Progenitor cell of endocrine pancreas (in vitro differentiated cells): ENCODE data around the gene VPS13A. TPM values are rescaled to one million over a fixed set of nuclear protein-coding genes. Genes with fewer than 3 reads are reported as not detected.

ENCODE experiments used
- DNase-seq: peaks from one replicate; pipeline ENCODE4 v3.0.0; 2021; ENCODE audit warnings: low spot score; ENCODE audit not compliant: unreplicated experiment
- H3K27ac Mint-ChIP-seq: 2 replicates; pipeline ENCODE4 v1.8.0; 2021; ENCODE audit warnings: mild to moderate bottlenecking, moderate library complexity, mixed read lengths
- H3K27me3 Mint-ChIP-seq: 2 replicates; pipeline ENCODE4 v1.8.0; 2021; ENCODE audit warnings: mixed read lengths
- H3K36me3 Mint-ChIP-seq: 2 replicates; pipeline ENCODE4 v1.8.0; 2022; ENCODE audit warnings: mixed read lengths; ENCODE audit not compliant: insufficient read depth
- H3K4me1 Mint-ChIP-seq: 2 replicates; pipeline ENCODE4 v1.8.0; 2021; ENCODE audit warnings: low read depth, mixed read lengths
- H3K4me3 Mint-ChIP-seq: 2 replicates; pipeline ENCODE4 v1.8.0; 2021; ENCODE audit warnings: low read depth, mild to moderate bottlenecking, moderate library complexity, mixed read lengths
- H3K9me3 Mint-ChIP-seq: 2 replicates; pipeline ENCODE4 v1.8.0; 2021; ENCODE audit warnings: low read depth, mixed read lengths
- CTCF ChIP-seq: fragments of 200-600 bp; sonication (generic); IDR thresholded peaks from one replicate; pipeline ENCODE4 v1.5.0; 2021; ENCODE audit warnings: antibody characterized with exemption, mild to moderate bottlenecking; ENCODE audit not compliant: unreplicated experiment
- total RNA-seq: library from RNA; stranded (reverse); gene quantifications from 2 replicates; pipeline ENCODE4 v1.2.1, GENCODE V29; 2021

The VPS13A gene
- total RNA-seq, 1 donor from 2014 or later = 54.1 TPM

DNA sequence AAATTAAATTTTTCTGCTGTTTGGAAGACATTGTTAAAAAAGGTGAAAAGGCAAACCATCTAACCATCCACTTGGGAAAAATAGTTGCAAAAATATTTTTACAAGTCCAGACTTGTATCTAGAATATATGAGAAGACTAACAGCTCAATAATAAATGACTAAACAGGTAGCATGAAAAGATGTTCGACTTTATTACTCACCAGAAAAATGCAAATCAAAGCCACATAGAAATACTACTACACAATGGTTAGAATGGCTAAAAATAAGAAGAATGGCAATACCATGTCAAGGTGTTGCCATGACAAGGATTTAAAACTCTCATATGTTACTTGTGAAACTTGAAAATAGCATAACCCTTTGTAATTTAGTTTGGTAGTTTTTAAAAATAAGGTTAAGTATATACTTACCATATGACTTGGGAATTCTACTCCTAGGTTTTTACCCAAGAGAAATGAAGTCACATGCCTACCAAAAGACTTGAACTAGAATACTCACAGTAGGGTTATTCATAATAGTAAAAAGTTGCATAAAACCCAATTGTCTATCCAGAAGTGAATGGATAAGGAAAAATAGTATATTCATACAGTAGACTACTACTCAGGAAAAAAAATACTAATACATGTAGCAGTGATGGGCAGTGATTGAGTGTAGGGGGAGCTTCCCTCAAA is 93.8 kb downstream of the VPS13A start:
- no peaks in the 10 kb centered on the region for H3K27me3 Mint-ChIP-seq
- no peak overlapping the region for H3K27ac Mint-ChIP-seq
- no peak overlapping the region for H3K4me3 Mint-ChIP-seq
- DNase-seq = no peak
- H3K36me3 Mint-ChIP-seq = peaks cover 12% of the 10 kb centered on the region
- no peak for TF ChIP-seq CTCF
- H3K4me1 Mint-ChIP-seq = no peaks in the 10 kb centered on the region
- peaks cover 6% of the 10 kb centered on the region for H3K9me3 Mint-ChIP-seq

DNA sequence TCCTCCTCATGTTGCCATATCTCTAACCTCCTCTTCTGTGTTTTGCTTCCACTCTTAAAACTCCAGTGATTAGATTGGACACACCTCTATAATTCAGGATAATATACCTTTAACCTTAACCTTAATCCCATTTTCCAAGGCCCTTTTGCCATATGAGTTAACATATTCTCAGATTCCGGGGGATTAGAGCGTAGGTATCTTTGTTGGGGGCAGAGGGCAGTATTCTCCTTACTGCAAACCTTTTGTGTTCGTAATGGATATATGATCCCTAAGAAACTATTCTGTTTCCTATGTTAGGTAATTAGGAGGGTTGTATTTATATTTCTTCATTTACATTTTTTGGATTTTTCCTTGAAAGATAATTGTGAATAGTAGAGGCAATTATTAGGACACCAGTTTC is 99.5 kb downstream of the VPS13A start:
- no peaks in the 10 kb centered on the region for H3K27me3 Mint-ChIP-seq
- no peaks in the 10 kb centered on the region for H3K4me1 Mint-ChIP-seq
- no peak overlapping the region for H3K4me3 Mint-ChIP-seq
- H3K27ac Mint-ChIP-seq = no peak overlapping the region
- no peak for DNase-seq
- peaks cover 4% of the 10 kb centered on the region for H3K36me3 Mint-ChIP-seq
- no peaks in the 10 kb centered on the region for H3K9me3 Mint-ChIP-seq
- no peak for TF ChIP-seq CTCF

GRCh38 chr9:77277719-77278118 is 100.4 kb downstream of the VPS13A start:
- Mint-ChIP-seq H3K4me1 (no peaks in the 10 kb centered on the region), H3K4me3 (no peak overlapping the region), H3K9me3 (no peaks in the 10 kb centered on the region), H3K36me3 (peaks cover 3% of the 10 kb centered on the region), H3K27me3 (no peaks in the 10 kb centered on the region), H3K27ac (no peak overlapping the region)
- DNase-seq = no peak
- no peak for TF ChIP-seq CTCF

DNA sequence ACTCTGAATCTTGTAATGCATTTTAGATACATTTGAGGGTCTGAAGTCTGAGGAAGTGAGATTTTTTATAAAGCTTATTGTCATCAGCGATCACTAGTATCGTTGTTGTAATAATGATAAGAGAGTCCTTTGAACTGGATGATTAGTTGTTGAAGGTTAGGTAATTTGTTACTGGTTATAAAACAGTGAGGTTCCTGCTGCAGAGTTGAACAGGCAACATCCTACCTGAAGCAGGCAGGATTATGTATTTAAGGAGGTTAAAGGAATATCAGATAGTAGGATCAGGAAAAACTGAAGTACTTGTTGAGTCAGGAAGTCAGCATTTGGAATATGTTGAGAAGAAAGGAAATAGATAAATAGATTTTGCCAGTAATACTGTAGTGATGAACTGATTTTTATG is 106.7 kb downstream of the VPS13A start:
- peaks cover 11% of the 10 kb centered on the region for H3K9me3 Mint-ChIP-seq
- H3K4me3 Mint-ChIP-seq = no peak overlapping the region
- no peak for TF ChIP-seq CTCF
- no peak overlapping the region for H3K27ac Mint-ChIP-seq
- peaks cover 5% of the 10 kb centered on the region for H3K4me1 Mint-ChIP-seq
- H3K27me3 Mint-ChIP-seq = no peaks in the 10 kb centered on the region
- peaks cover 23% of the 10 kb centered on the region for H3K36me3 Mint-ChIP-seq
- DNase-seq = no peak

DNA sequence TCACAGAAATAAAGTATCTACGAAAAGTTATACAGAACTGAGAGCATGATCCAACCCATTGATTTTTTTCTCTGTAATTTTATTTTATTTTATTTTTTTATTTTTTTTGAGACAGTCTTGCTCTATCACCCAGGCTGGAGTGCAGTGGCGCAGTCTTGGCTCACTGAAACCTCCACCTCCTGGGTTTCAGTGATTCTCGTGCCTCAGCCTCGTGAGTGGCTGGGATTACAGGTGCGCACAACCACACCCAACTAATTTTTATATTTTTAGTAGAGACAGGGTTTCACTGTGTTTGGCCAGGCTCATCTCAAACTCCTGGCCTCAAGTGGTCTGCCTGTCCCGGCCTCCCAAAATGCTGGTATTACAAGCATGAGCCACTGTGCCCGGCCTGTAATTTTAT is 107.3 kb downstream of the VPS13A start:
- Mint-ChIP-seq H3K4me1 (peaks cover 5% of the 10 kb centered on the region), H3K9me3 (peaks cover 11% of the 10 kb centered on the region), H3K27me3 (no peaks in the 10 kb centered on the region), H3K27ac (no peak overlapping the region), H3K36me3 (peaks cover 24% of the 10 kb centered on the region), H3K4me3 (no peak overlapping the region)
- no peak for TF ChIP-seq CTCF
- DNase-seq = no peak
